Panc1 (cell line): ENCODE data around the gene KMT2D. TPM values are rescaled to one million over a fixed set of nuclear protein-coding genes. Genes with fewer than 3 reads are reported as not detected.

Experiments
- ATAC-seq: fragments of 200-7000 bp; cut with Tn5 transposase; 2 replicates; pipeline ENCODE4 v1.9.1; 2020; ENCODE audit warnings: mild to moderate bottlenecking, moderate library complexity
- BruUV-seq: library from RNA; stranded (reverse); fragments of 400-500 nt; replicated peaks from 2 replicates; lab custom pipeline; 2021; lab: Mats Ljungman, UMichigan
- CTCF ChIA-PET: fragments of 300-600 bp; sonication (Branson Sonifier 250); formaldehyde crosslinking; loops from one replicate; lab custom pipeline; 2022; ENCODE audit warnings: antibody characterized with exemption; lab: Charles Lee
- POLR2A ChIA-PET: fragments of 300-600 bp; sonication (Branson Sonifier 250); formaldehyde crosslinking; loops from one replicate; lab custom pipeline; 2022; ENCODE audit warnings: antibody characterized with exemption; lab: Charles Lee
- DNase-seq: peaks from one replicate; pipeline ENCODE4 v3.0.0-alpha.2; 2010; ENCODE audit warnings: low read depth, low spot score
- H3K27ac ChIP-seq: 2 replicates; pipeline ENCODE4 v1.5.1; 2011; ENCODE audit warnings: mild to moderate bottlenecking, low read length, inconsistent platforms
- H3K27me3 ChIP-seq: fragments of 200-500 bp; sonication (Bioruptor generic); 2 replicates; pipeline ENCODE4 v1.6.0; 2014; ENCODE audit warnings: low read length, inconsistent platforms; ENCODE audit not compliant: control insufficient read depth, insufficient read depth
- H3K36me3 ChIP-seq: fragments of 200-500 bp; sonication (Bioruptor generic); 2 replicates; pipeline ENCODE4 v1.5.1; 2014; ENCODE audit warnings: inconsistent platforms, mild to moderate bottlenecking, low read length, moderate library complexity; ENCODE audit not compliant: control insufficient read depth, insufficient read depth
- H3K4me1 ChIP-seq: 2 replicates; pipeline ENCODE4 v1.5.1; 2011; ENCODE audit warnings: inconsistent platforms, mild to moderate bottlenecking, low read length, moderate library complexity; ENCODE audit not compliant: control insufficient read depth, insufficient read depth
- H3K4me3 ChIP-seq, 2 experiments: 2 replicates each; pipeline ENCODE4 v1.5.1; 2011 to 2012; ENCODE audit warnings: low read depth in 2 of 2, low read length in 2 of 2, mild to moderate bottlenecking in 2 of 2, inconsistent platforms in 1 of 2, moderate library complexity in 1 of 2
- H3K9me3 ChIP-seq: fragments of 200-500 bp; sonication (Bioruptor generic); 2 replicates; pipeline ENCODE4 v1.5.1; 2014; ENCODE audit warnings: low read depth, mild to moderate bottlenecking, inconsistent platforms, low read length, moderate library complexity; ENCODE audit not compliant: control insufficient read depth, insufficient read depth
- POLR2AphosphoS5 ChIP-seq: IDR thresholded peaks from 2 replicates; pipeline ENCODE4 v1.6.1; 2012; ENCODE audit warnings: mild to moderate bottlenecking, low read depth, low read length, moderate library complexity
- SIN3A ChIP-seq: IDR thresholded peaks from 2 replicates; pipeline ENCODE4 v1.6.1; 2012; ENCODE audit warnings: low read depth, mild to moderate bottlenecking, low read length, moderate library complexity, borderline replicate concordance; ENCODE audit not compliant: insufficient read depth
- TCF7L2 ChIP-seq: IDR thresholded peaks from 2 replicates; pipeline ENCODE4 v1.6.1; 2011; ENCODE audit warnings: mild to moderate bottlenecking, low read depth, low read length, inconsistent platforms
- in situ Hi-C: cut with HindIII; loops from 2 replicates; pipeline ENCODE4 v1.10.0; 2016; ENCODE audit warnings: low sequenced_read_pairs, low pct_unique_long_range_greater_than_20kb
- intact Hi-C: fragments of 100-400 bp; cut with micrococcal nuclease; formaldehyde crosslinking; loops from one replicate; pipeline ENCODE4 v1.10.0; 2022; ENCODE audit not compliant: unreplicated experiment
- total RNA-seq: library from RNA; stranded (reverse); gene quantifications from one replicate; pipeline ENCODE4 v1.2.1, GENCODE V29; 2021; ENCODE audit not compliant: unreplicated experiment
- TF ChIP-seq, protein P1 (sequence below): fragments of 450-650 bp; IDR thresholded peaks from 2 replicates; pipeline ENCODE4 v1.5.1; 2017; ENCODE audit warnings: mild to moderate bottlenecking
- TF ChIP-seq, protein P2 (sequence below), 2 experiments: IDR thresholded peaks; 2 replicates each; pipeline ENCODE4 v1.6.1; 2011 to 2012; ENCODE audit warnings: low read depth in 2 of 2, control low read depth in 1 of 2, low read length in 1 of 2, mild to moderate bottlenecking in 1 of 2, moderate library complexity in 1 of 2; ENCODE audit not compliant: insufficient read depth in 1 of 2

KMT2D gene
- total RNA-seq, 1 experiment from 2014 or later: 64.7 TPM

DNA sequence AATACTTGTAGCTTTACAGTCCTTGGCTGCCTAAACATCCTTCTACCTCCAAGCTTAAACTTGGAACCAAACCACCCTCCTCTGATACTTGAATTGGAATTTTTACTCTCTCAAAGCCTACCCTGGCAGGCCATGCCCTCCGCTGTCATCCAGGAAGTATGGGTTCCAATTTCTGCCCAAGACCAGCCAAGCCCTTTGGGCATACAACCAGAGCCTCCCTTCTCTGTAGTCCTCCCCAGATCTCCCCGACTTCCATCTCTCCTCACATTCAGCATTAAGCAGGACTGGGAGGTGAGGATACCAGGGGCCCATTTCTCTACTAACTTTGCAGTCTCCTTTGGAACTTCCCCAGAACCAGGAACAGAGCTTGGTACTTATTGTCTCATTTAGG lies 34.4 kb upstream of the KMT2D start:
- ChIA-PET CTCF (interaction anchor here (0.7 to 1.3 kb wide), 3 partner anchors 13 to 26 kb away, joined by 3 to 10 read pairs (median 3); no protein-coding TSS in a partner anchor), POLR2A (no interaction called here)
- in situ Hi-C loops (no loop called here), intact Hi-C loops (no loop called here)
- Histone ChIP-seq H3K36me3 (peaks cover 1% of the 10 kb centered on the region; the same call in 1 of the 2 replicates), H3K9me3 (no peaks in the 10 kb centered on the region), H3K27me3 (no peaks in the 10 kb centered on the region), H3K4me3 (peak overlapping the region; percentile 26 to 44; a peak in 3 of 4 replicates), H3K4me1 (peaks cover 27% of the 10 kb centered on the region), H3K27ac (no peak overlapping the region)
- TF ChIP-seq, protein P1, sequence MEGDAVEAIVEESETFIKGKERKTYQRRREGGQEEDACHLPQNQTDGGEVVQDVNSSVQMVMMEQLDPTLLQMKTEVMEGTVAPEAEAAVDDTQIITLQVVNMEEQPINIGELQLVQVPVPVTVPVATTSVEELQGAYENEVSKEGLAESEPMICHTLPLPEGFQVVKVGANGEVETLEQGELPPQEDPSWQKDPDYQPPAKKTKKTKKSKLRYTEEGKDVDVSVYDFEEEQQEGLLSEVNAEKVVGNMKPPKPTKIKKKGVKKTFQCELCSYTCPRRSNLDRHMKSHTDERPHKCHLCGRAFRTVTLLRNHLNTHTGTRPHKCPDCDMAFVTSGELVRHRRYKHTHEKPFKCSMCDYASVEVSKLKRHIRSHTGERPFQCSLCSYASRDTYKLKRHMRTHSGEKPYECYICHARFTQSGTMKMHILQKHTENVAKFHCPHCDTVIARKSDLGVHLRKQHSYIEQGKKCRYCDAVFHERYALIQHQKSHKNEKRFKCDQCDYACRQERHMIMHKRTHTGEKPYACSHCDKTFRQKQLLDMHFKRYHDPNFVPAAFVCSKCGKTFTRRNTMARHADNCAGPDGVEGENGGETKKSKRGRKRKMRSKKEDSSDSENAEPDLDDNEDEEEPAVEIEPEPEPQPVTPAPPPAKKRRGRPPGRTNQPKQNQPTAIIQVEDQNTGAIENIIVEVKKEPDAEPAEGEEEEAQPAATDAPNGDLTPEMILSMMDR: no peak
- no peak for TF ChIP-seq TCF7L2
- TF ChIP-seq POLR2AphosphoS5: no peak
- no peak for TF ChIP-seq SIN3A
- TF ChIP-seq, protein P2, sequence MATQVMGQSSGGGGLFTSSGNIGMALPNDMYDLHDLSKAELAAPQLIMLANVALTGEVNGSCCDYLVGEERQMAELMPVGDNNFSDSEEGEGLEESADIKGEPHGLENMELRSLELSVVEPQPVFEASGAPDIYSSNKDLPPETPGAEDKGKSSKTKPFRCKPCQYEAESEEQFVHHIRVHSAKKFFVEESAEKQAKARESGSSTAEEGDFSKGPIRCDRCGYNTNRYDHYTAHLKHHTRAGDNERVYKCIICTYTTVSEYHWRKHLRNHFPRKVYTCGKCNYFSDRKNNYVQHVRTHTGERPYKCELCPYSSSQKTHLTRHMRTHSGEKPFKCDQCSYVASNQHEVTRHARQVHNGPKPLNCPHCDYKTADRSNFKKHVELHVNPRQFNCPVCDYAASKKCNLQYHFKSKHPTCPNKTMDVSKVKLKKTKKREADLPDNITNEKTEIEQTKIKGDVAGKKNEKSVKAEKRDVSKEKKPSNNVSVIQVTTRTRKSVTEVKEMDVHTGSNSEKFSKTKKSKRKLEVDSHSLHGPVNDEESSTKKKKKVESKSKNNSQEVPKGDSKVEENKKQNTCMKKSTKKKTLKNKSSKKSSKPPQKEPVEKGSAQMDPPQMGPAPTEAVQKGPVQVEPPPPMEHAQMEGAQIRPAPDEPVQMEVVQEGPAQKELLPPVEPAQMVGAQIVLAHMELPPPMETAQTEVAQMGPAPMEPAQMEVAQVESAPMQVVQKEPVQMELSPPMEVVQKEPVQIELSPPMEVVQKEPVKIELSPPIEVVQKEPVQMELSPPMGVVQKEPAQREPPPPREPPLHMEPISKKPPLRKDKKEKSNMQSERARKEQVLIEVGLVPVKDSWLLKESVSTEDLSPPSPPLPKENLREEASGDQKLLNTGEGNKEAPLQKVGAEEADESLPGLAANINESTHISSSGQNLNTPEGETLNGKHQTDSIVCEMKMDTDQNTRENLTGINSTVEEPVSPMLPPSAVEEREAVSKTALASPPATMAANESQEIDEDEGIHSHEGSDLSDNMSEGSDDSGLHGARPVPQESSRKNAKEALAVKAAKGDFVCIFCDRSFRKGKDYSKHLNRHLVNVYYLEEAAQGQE (IDR thresholded peaks at IDR 0.05; ENCODE audit: insufficient read depth in 1 of 2, low read depth in 2 of 2, low read length in 1 of 2): no peak
- BruUV-seq: no TSS peak
- ATAC-seq (no peak), DNase-seq (no peak)

DNA sequence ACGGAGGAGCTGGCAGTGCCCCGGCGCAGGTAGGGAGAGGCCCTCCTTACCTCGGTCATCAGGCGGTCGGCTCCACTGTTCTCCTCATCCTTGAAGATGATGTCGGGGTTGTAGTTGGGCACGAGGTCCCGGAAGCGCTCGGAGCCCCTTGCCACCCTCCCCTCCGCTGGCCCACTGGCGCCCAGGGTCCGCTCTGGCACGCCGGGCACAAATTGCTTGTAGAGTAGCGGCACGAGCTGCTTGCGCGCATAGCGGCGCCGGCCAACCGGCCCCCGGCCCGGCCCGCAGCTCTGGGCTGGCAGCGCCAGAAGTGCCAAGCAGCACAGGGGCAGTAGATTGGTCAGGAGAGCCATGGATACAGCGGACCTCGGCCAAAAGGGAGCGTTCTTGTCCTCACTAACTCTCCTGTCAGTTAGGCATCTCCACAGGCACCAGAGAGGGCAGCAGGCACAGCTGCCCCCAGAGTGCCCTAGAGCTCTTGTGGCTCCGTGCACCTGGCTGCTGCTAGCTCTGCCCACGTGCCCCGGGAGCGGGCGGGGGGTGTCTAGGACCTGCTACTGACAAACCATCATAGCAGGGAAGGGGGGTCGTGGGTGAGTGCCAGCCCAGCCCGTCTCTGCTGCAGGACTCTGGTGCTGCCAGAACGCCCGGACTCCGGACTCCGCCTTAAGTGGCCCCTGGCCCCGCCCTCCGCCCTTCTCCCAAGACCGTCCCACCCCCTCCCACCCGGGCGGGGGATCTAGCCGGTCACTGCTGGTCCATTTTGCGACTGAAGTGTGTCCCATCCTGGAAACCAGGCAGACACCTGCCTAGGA lies 33.8 kb upstream of the KMT2D start, which contains the start of gene DHH:
TSS of gene DHH (minus strand) at position 642 of the 815 bp plus-strand sequence. CDS start at position 353, 289 bp downstream.
- Histone ChIP-seq H3K4me3 (peak within 1 kb of the TSS; percentile 26 to 44), H3K27me3 (no peaks in the 10 kb centered on the region), H3K4me1 (peaks cover 31% of the 10 kb centered on the region), H3K36me3 (no peaks in the 10 kb centered on the region), H3K27ac (no peak within 1 kb of the TSS), H3K9me3 (no peaks in the 10 kb centered on the region)
- in situ Hi-C loops (no loop called here), intact Hi-C loops (no loop called here)
- DNase-seq (no peak), ATAC-seq (0 out of 2 replicates have a peak, but pooled peaks have one; percentile 29)
- CTCF ChIA-PET: interaction anchor here (0.7 to 1.6 kb wide), 6 partner anchors 13 to 29 kb away, joined by 3 to 12 read pairs (median 4); partner anchors contain the start of gene LMBR1L
- POLR2A ChIA-PET: interaction anchor here (1.3 kb wide), 1 partner anchor 10 kb away, joined by 4 read pairs; no protein-coding TSS in a partner anchor
- no TSS peak for BruUV-seq
- TF ChIP-seq TCF7L2 (no peak), POLR2AphosphoS5 (no peak), SIN3A (no peak)
- TF ChIP-seq, protein P2 (IDR thresholded peaks at IDR 0.05; ENCODE audit: insufficient read depth in 1 of 2, low read depth in 2 of 2, low read length in 1 of 2): no peak
- TF ChIP-seq, protein P1: no peak
